B cell (primary cell): Measurements from ENCODE around the gene MAGI2. TPM values are rescaled to one million over a fixed set of nuclear protein-coding genes. Genes with fewer than 3 reads are reported as not detected.

Experiments used
- ATAC-seq: fragments of 200-7000 bp; cut with Tn5 transposase; one replicate; pipeline ENCODE4 v1.10.0; 2021; ENCODE audit warnings: low read depth, mild to moderate bottlenecking, moderate number of reproducible peaks, moderate library complexity
- CTCF ChIA-PET: fragments of 350-600 bp; sonication (Branson Sonifier 250); formaldehyde crosslinking; loops from one replicate; lab custom pipeline; 2021; ENCODE audit warnings: antibody characterized with exemption, inconsistent platforms; lab: Charles Lee
- POLR2A ChIA-PET: fragments of 350-600 bp; sonication (Branson Sonifier 250); formaldehyde crosslinking; loops from one replicate; lab custom pipeline; 2021; ENCODE audit warnings: antibody characterized with exemption; lab: Charles Lee
- DNase-seq: peaks from one replicate; pipeline ENCODE4 v3.0.0; 2013
- H2AFZ ChIP-seq: 2 replicates; pipeline ENCODE4 v1.6.1; 2012; ENCODE audit warnings: mild to moderate bottlenecking, low read depth, low read length; ENCODE audit not compliant: insufficient read depth, poor library complexity, severe bottlenecking
- H3K27ac ChIP-seq, 2 donors: 1 replicate in 1 of 2; 2 replicates in 1 of 2; pipeline ENCODE4 v1.5.1; 2012 to 2013; ENCODE audit warnings: low read length in 2 of 2, mild to moderate bottlenecking in 2 of 2, moderate library complexity in 1 of 2
- H3K27me3 ChIP-seq, 4 experiments: fragments of 200-600 bp in 1 of 4; sonication (generic) in 1 of 4; replicated peaks in 1 of 4; 1 replicate in 2 of 4; 2 replicates in 2 of 4; pipeline versions ENCODE4 v1.6.1 to v1.7.0; 2013 to 2016; ENCODE audit warnings: low read length in 3 of 4, mild to moderate bottlenecking in 2 of 4, mixed read lengths in 1 of 4, moderate library complexity in 1 of 4; ENCODE audit not compliant: insufficient read depth in 4 of 4, control insufficient read depth in 3 of 4; ENCODE audit errors: control extremely low read depth in 1 of 4
- H3K36me3 ChIP-seq, 2 experiments: replicated peaks in 1 of 2; 1 replicate in 1 of 2; 2 replicates in 1 of 2; pipeline versions ENCODE4 v1.6.1 to v1.7.1; 2013; ENCODE audit warnings: low read length in 1 of 2; ENCODE audit not compliant: insufficient read depth in 2 of 2, control insufficient read depth in 1 of 2; ENCODE audit errors: control extremely low read depth in 1 of 2, extremely low read depth in 1 of 2
- H3K4me1 ChIP-seq, 2 donors: fragments of 200-600 bp in 1 of 2; sonication (generic) in 1 of 2; 1 replicate in 1 of 2; 2 replicates in 1 of 2; pipeline versions ENCODE4 v1.5.1 to v1.6.1; 2013 to 2017; ENCODE audit warnings: low read length in 2 of 2; ENCODE audit not compliant: control insufficient read depth in 2 of 2, insufficient read depth in 2 of 2
- H3K4me2 ChIP-seq: replicated peaks from 2 replicates; pipeline ENCODE3; 2012; ENCODE audit warnings: mild to moderate bottlenecking, low read depth, low read length; ENCODE audit not compliant: poor library complexity, severe bottlenecking
- H3K4me3 ChIP-seq, 5 experiments: fragments of 200-600 bp in 1 of 5; sonication (generic) in 1 of 5; 1 replicate in 3 of 5; 2 replicates in 2 of 5; pipeline versions ENCODE4 v1.5.1 to v1.7.0; 2011 to 2016; ENCODE audit warnings: low read length in 4 of 5, mild to moderate bottlenecking in 4 of 5, low read depth in 2 of 5, control low read depth in 1 of 5, moderate library complexity in 1 of 5; ENCODE audit not compliant: insufficient read depth in 1 of 5; ENCODE audit errors: control extremely low read depth in 1 of 5, extremely low read depth in 1 of 5
- H3K79me2 ChIP-seq: fragments of 200-600 bp; sonication (generic); one replicate; pipeline ENCODE4 v1.6.0; 2016; ENCODE audit warnings: low read length; ENCODE audit not compliant: control insufficient read depth, insufficient read depth
- H3K9ac ChIP-seq: fragments of 200-600 bp; sonication (generic); 2 replicates; pipeline ENCODE4 v1.6.1; 2017; ENCODE audit warnings: mild to moderate bottlenecking, low read length, moderate library complexity
- H3K9me3 ChIP-seq, 3 donors: one replicate each; pipeline versions ENCODE4 v1.6.1 to v1.7.1; 2013; ENCODE audit warnings: low read length in 2 of 3; ENCODE audit not compliant: control insufficient read depth in 2 of 3, insufficient read depth in 1 of 3; ENCODE audit errors: control extremely low read depth in 1 of 3
- H4K20me1 ChIP-seq: 2 replicates; pipeline ENCODE4 v1.6.0; 2012; ENCODE audit warnings: mild to moderate bottlenecking, low read length; ENCODE audit not compliant: insufficient read depth, control insufficient read depth, poor library complexity, severe bottlenecking
- H3K27ac Mint-ChIP-seq: one replicate; pipeline ENCODE4 v1.8.0; 2021; ENCODE audit warnings: mixed read lengths
- H3K27me3 Mint-ChIP-seq: one replicate; pipeline ENCODE4 v1.8.0; 2021; ENCODE audit warnings: mixed read lengths
- H3K4me1 Mint-ChIP-seq: one replicate; pipeline ENCODE4 v1.8.0; 2021; ENCODE audit warnings: mixed read lengths
- H3K4me3 Mint-ChIP-seq: one replicate; pipeline ENCODE4 v1.8.0; 2021; ENCODE audit warnings: mixed read lengths
- H3K9me3 Mint-ChIP-seq: one replicate; pipeline ENCODE4 v1.8.0; 2022; ENCODE audit warnings: mixed read lengths; ENCODE audit not compliant: insufficient read depth
- EZH2 ChIP-seq: IDR thresholded peaks from 2 replicates; pipeline ENCODE4 v1.6.1; 2012; ENCODE audit warnings: borderline replicate concordance, low read depth, mild to moderate bottlenecking, moderate library complexity, low read length; ENCODE audit not compliant: insufficient read depth, poor library complexity, severe bottlenecking
- whole genome bisulfite sequencing: methylation state at CpG from one replicate; pipeline ENCODE4 v1.1.5; 2013; ENCODE audit warnings: missing lambda C conversion rate; ENCODE audit not compliant: insufficient coverage; 5-methylcytosine and 5-hydroxymethylcytosine counted together
- intact Hi-C: fragments of 100-400 bp; cut with micrococcal nuclease; formaldehyde crosslinking; loops from one replicate; pipeline ENCODE4 v1.10.0; 2022
- polyA plus RNA-seq: library from polyadenylated mRNA; depleted of rRNA; stranded (reverse); fragments of >200 nt; gene quantifications from 2 replicates; pipeline ENCODE4 v1.2.3, GENCODE V29; 2012
- total RNA-seq, 2 donors: library from RNA; stranded (reverse); fragments of 120-200 nt in 1 of 2; gene quantifications; 1 replicate in 1 of 2; 2 replicates in 1 of 2; pipeline versions ENCODE4 v1.2.3 to v1.2.4, GENCODE V29; 2013 to 2022
- TF ChIP-seq, protein P1 (sequence below): fragments of 200-600 bp; IDR thresholded peaks from one replicate; pipeline ENCODE4 v1.8.0; 2022; ENCODE audit warnings: antibody characterized with exemption, mild to moderate bottlenecking

MAGI2 gene
- total and polyA plus RNA-seq, 2 donors (not counting 1 experiment from before 2014, with no cell fraction given) = 0.16 to 0.64 TPM

DNA sequence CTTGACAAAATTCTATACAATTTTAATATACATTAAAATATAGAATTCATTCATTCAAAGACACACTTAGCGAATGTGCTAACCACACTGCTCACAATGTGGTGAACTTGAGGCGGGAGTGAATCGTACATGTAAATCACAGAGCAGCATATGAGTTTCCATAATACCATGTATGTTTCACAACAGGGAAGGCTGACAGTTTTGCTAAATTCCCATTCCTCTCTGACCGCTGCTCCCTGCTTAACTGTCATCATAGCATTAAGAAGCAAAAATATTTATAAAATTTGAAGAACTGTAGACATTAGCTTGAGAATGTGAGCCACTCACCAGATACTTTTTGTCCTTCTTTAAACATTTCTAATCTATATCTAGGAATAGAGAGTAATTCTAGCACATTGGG, 763.3 kb downstream of the MAGI2 start:
- no peak overlapping the region for H3K9ac ChIP-seq
- H3K9me3 Mint-ChIP-seq = no peaks in the 10 kb centered on the region
- no peak overlapping the region for H3K4me3 ChIP-seq
- ATAC-seq (no peak), DNase-seq (no peak)
- no peaks in the 10 kb centered on the region for H3K36me3 ChIP-seq
- H3K4me2 ChIP-seq = no peak overlapping the region
- TF ChIP-seq EZH2 = no peak
- TF ChIP-seq, protein P1, sequence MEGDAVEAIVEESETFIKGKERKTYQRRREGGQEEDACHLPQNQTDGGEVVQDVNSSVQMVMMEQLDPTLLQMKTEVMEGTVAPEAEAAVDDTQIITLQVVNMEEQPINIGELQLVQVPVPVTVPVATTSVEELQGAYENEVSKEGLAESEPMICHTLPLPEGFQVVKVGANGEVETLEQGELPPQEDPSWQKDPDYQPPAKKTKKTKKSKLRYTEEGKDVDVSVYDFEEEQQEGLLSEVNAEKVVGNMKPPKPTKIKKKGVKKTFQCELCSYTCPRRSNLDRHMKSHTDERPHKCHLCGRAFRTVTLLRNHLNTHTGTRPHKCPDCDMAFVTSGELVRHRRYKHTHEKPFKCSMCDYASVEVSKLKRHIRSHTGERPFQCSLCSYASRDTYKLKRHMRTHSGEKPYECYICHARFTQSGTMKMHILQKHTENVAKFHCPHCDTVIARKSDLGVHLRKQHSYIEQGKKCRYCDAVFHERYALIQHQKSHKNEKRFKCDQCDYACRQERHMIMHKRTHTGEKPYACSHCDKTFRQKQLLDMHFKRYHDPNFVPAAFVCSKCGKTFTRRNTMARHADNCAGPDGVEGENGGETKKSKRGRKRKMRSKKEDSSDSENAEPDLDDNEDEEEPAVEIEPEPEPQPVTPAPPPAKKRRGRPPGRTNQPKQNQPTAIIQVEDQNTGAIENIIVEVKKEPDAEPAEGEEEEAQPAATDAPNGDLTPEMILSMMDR = no peak
- no peak overlapping the region for H3K4me3 Mint-ChIP-seq
- ChIA-PET POLR2A (no interaction called here), CTCF (no interaction called here)
- H3K27me3 ChIP-seq = no peaks in the 10 kb centered on the region
- no peaks in the 10 kb centered on the region for H3K79me2 ChIP-seq
- no peak overlapping the region for H3K27ac ChIP-seq
- no peaks in the 10 kb centered on the region for H3K4me1 Mint-ChIP-seq
- 100% methylated on average over 3 of the region's 4 CpGs for WGBS
- intact Hi-C loops = no loop called here
- H4K20me1 ChIP-seq = no peaks in the 10 kb centered on the region
- H2AFZ ChIP-seq = no peak overlapping the region
- no peaks in the 10 kb centered on the region for H3K9me3 ChIP-seq
- H3K27ac Mint-ChIP-seq = no peak overlapping the region
- no peaks in the 10 kb centered on the region for H3K4me1 ChIP-seq
- no peaks in the 10 kb centered on the region for H3K27me3 Mint-ChIP-seq

DNA sequence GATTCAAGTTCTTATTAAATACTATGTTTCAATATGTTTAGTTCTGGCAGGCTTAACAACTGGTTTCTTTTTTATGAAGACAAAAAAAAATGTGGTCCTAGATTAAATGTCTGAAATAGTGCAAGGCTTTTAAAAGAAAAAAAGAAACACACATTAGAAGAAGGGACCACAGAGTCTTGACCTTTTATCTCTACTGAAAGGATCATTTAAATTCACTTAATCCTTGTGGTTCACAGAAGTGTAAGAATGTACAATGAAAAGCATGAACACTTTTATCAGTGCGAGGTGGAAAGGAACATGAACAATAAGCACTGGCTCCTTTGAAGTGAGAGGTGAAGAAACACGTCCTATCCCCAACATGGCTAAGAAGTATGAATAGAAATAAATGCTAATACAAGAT, 765.1 kb downstream of the MAGI2 start:
- no peak overlapping the region for H3K4me2 ChIP-seq
- Mint-ChIP-seq H3K4me1 (no peaks in the 10 kb centered on the region), H3K4me3 (no peak overlapping the region), H3K27ac (no peak overlapping the region), H3K27me3 (no peaks in the 10 kb centered on the region), H3K9me3 (no peaks in the 10 kb centered on the region)
- H3K4me1 ChIP-seq = no peaks in the 10 kb centered on the region
- no peak for TF ChIP-seq EZH2
- TF ChIP-seq, protein P1 = no peak
- no peaks in the 10 kb centered on the region for H3K36me3 ChIP-seq
- WGBS = no CpG with 5 or more reads among the region's 2 CpGs
- DNase-seq = no peak
- no peaks in the 10 kb centered on the region for H3K27me3 ChIP-seq
- ChIA-PET CTCF (no interaction called here), POLR2A (no interaction called here)
- no peaks in the 10 kb centered on the region for H3K9me3 ChIP-seq
- intact Hi-C loops = no loop called here
- no peak overlapping the region for H3K9ac ChIP-seq
- H3K79me2 ChIP-seq = no peaks in the 10 kb centered on the region
- ATAC-seq = no peak
- H2AFZ ChIP-seq = no peak overlapping the region
- no peak overlapping the region for H3K27ac ChIP-seq
- H3K4me3 ChIP-seq = no peak overlapping the region
- no peaks in the 10 kb centered on the region for H4K20me1 ChIP-seq
